Uterus (tissue), 2 donors: ENCODE data around the gene CPE.

ENCODE experiments used
- POLR2A ChIP-seq, 2 donors: fragments of 450-650 bp; IDR thresholded peaks; one replicate each; pipeline ENCODE4 v1.6.1; 2016; ENCODE audit warnings: antibody characterized with exemption in 2 of 2, mild to moderate bottlenecking in 1 of 2, moderate library complexity in 1 of 2
- TF ChIP-seq, protein P1 (sequence below), 4 experiments: fragments of 200-600 bp in 2 of 4; fragments of 450-650 bp in 2 of 4; sonication (generic) in 2 of 4; IDR thresholded peaks; one replicate each; pipeline ENCODE4 v1.5.1; 2016 to 2019; ENCODE audit warnings: antibody characterized with exemption in 4 of 4, mild to moderate bottlenecking in 2 of 4, moderate library complexity in 1 of 4

DNA sequence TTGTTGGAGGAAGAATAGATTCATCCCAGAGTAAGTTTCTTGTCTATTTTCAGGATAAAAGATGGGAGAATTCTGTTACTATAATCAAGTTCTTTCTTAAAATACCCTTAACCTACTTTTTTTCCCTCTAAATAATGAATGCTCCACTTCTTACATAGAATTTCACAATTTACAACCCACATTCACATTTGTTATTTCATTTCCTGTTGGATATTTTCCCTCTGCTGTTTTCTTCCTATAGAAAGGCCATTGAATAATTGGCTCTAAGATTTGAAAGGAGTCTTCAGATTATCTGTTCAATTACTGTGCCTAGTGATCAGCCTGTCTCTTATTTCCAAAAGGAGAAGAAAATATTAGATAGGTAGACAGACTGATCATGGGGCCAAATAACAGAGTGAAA is 79.7 kb downstream of the CPE start:
- TF ChIP-seq, protein P1, sequence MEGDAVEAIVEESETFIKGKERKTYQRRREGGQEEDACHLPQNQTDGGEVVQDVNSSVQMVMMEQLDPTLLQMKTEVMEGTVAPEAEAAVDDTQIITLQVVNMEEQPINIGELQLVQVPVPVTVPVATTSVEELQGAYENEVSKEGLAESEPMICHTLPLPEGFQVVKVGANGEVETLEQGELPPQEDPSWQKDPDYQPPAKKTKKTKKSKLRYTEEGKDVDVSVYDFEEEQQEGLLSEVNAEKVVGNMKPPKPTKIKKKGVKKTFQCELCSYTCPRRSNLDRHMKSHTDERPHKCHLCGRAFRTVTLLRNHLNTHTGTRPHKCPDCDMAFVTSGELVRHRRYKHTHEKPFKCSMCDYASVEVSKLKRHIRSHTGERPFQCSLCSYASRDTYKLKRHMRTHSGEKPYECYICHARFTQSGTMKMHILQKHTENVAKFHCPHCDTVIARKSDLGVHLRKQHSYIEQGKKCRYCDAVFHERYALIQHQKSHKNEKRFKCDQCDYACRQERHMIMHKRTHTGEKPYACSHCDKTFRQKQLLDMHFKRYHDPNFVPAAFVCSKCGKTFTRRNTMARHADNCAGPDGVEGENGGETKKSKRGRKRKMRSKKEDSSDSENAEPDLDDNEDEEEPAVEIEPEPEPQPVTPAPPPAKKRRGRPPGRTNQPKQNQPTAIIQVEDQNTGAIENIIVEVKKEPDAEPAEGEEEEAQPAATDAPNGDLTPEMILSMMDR (IDR thresholded peaks at IDR 0.05), result no peak
- TF ChIP-seq POLR2A (IDR thresholded peaks at IDR 0.05), result no peak
